Peyer's patch (tissue), 4 donors: ENCODE measurements around the gene SLAIN2.

ENCODE experiments used
- CTCF ChIP-seq, 6 experiments: fragments of 450-650 bp in 4 of 6; fragments of 200-600 bp in 2 of 6; sonication (generic) in 1 of 6; IDR thresholded peaks; one replicate each; pipeline ENCODE4 v1.5.1; 2017 to 2019; ENCODE audit warnings: antibody characterized with exemption in 6 of 6, mild to moderate bottlenecking in 3 of 6, moderate library complexity in 1 of 6
- POLR2A ChIP-seq, 2 donors: fragments of 450-650 bp; IDR thresholded peaks; one replicate each; pipeline ENCODE4 v1.5.1; 2017; ENCODE audit warnings: antibody characterized with exemption in 2 of 2, mild to moderate bottlenecking in 2 of 2, moderate library complexity in 2 of 2

- no peak for TF ChIP-seq CTCF (IDR thresholded peaks at IDR 0.05)
- no peak for TF ChIP-seq POLR2A (IDR thresholded peaks at IDR 0.05)
Observed at GRCh38 chr4:48475770-48476169, 134.4 kb downstream of the SLAIN2 start.
